Skeletal muscle tissue (tissue), 4 donors: ENCODE measurements around the gene AUTS2. TPM values are rescaled to one million over a fixed set of nuclear protein-coding genes. Genes with fewer than 3 reads are reported as not detected.

Experiments used
- H3K27ac ChIP-seq: one replicate; pipeline ENCODE4 v1.7.0; 2013; ENCODE audit warnings: mild to moderate bottlenecking, low read depth, low read length, inconsistent platforms
- H3K27me3 ChIP-seq, 3 donors: one replicate each; pipeline ENCODE4 v1.7.0; 2013; ENCODE audit warnings: low read length in 3 of 3; ENCODE audit not compliant: control insufficient read depth in 3 of 3, insufficient read depth in 3 of 3
- H3K36me3 ChIP-seq, 3 donors: one replicate each; pipeline ENCODE4 v1.7.0; 2013; ENCODE audit warnings: low read length in 3 of 3; ENCODE audit not compliant: control insufficient read depth in 3 of 3, insufficient read depth in 3 of 3
- H3K4me1 ChIP-seq, 3 donors: one replicate each; pipeline ENCODE4 v1.7.0; 2013; ENCODE audit warnings: low read length in 3 of 3, mild to moderate bottlenecking in 3 of 3; ENCODE audit not compliant: control insufficient read depth in 3 of 3, insufficient read depth in 3 of 3
- H3K4me3 ChIP-seq, 3 donors: one replicate each; pipeline ENCODE4 v1.7.0; 2013; ENCODE audit warnings: low read length in 3 of 3
- H3K9ac ChIP-seq, 3 donors: one replicate each; pipeline ENCODE4 v1.7.0; 2013; ENCODE audit warnings: low read length in 3 of 3, mild to moderate bottlenecking in 3 of 3, moderate library complexity in 2 of 3, low read depth in 1 of 3
- H3K9me3 ChIP-seq, 3 donors: one replicate each; pipeline ENCODE4 v1.7.0; 2013; ENCODE audit warnings: low read length in 3 of 3; ENCODE audit not compliant: control insufficient read depth in 3 of 3
- total RNA-seq: library from RNA; depleted of rRNA; stranded (reverse); fragments of >200 nt; gene quantifications from one replicate; pipeline ENCODE4 v1.2.3, GENCODE V29; 2014
- donor health status: Osteomylitis.

Gene AUTS2
- total RNA-seq, 1 donor from 2014 or later: 43.3 TPM

DNA sequence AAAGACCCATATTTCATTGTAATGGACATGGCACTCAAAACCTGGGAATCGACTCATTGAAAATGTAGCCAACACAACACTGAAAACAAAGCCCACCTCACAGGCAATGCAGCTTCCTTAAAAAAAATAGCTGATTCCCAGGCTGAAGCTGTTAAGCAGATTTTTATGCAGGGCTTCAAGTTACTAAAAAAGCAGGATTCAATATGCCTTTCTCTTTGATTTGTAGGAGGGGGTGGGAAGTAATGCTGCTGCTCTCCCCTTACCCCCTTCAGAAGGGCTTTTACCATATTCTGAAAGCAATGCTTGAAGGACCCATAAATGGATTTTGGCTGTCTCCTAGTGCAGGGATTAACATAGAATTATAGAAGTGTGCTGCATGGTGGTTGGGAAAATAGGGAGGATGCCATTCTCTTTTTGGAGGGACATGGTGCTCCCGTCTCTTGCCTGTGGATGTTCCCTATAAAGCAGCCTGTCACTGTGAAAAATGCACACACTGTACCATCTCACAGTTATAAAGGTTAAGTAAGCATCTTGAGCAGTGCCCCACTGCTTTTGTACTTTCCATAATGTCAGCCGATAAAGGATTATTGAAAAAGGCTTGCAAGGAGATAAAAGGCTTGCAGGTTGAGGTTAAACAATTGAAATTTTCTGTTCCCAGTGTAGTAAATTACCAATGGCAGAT is 262.8 kb downstream of the AUTS2 start:
- H3K27me3 ChIP-seq: peaks cover 0 to 3% (median 0%) of the 10 kb centered on the region in 3 donors
- H3K4me1 ChIP-seq: no peaks in the 10 kb centered on the region
- H3K9me3 ChIP-seq: no peaks in the 10 kb centered on the region

DNA sequence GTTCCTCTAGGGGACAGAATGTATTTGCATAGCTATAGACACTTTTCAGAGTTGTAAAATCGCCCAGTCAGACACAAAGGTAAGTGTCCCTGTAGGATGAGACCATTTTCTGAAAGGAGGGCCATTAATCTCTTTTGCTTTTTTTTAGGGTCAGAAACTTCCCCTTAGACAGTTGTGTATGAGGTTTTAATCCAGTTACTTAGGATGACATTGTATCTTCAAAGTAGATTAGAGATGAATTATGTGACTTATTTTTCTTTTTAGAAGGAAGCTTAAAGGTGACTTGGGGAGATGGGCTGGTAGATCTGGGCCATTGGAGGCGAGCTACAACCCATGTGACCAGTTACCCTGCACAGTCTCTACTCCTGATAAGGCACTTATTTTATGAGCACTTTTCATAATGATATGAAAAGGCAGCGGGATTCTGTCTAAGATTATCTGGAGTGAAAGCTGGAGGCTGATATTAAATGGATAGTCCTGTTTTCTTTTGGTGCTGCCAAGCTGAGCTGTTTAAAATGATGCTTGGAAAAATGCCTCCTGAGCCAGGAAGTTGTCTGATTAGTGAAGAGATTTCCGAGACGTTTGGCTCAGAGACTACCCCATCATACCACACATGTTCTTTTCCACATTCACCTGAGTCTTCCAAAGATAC is 264.3 kb downstream of the AUTS2 start:
- peaks cover 0 to 3% (median 0%) of the 10 kb centered on the region in 3 donors for H3K27me3 ChIP-seq
- no peak overlapping the region for H3K4me3 ChIP-seq
- H3K9ac ChIP-seq: no peak overlapping the region
- no peaks in the 10 kb centered on the region for H3K9me3 ChIP-seq
- no peaks in the 10 kb centered on the region for H3K4me1 ChIP-seq
- no peak overlapping the region for H3K27ac ChIP-seq
- H3K36me3 ChIP-seq: no peaks in the 10 kb centered on the region

More for the DNA sequence above, 262.8 kb downstream of the AUTS2 start:
- H3K27ac ChIP-seq: no peak overlapping the region
- no peaks in the 10 kb centered on the region for H3K36me3 ChIP-seq
- H3K4me3 ChIP-seq: no peak overlapping the region
- H3K9ac ChIP-seq: no peak overlapping the region

DNA sequence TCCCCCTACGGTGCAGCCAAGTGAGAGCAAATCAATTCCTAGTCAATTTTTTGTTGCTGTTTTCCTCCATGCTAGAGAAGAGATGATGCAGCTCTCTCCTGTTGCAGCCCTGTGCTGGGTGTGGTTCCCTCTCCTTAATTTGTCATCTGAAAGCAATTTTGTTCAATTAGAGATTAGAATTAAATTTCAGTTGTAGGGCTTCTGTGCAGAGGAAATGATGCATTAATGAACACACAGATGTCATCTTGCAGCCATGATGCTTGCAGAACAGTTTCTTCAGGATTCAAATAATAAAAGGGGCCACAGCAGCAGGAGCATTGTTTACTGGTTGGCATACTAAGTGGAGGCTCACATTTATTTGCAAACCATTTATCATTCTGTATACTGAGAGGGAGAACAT is 266.0 kb downstream of the AUTS2 start:
- Histone ChIP-seq H3K27me3 (peaks cover 0 to 3% (median 0%) of the 10 kb centered on the region in 3 donors), H3K9me3 (no peaks in the 10 kb centered on the region)

DNA sequence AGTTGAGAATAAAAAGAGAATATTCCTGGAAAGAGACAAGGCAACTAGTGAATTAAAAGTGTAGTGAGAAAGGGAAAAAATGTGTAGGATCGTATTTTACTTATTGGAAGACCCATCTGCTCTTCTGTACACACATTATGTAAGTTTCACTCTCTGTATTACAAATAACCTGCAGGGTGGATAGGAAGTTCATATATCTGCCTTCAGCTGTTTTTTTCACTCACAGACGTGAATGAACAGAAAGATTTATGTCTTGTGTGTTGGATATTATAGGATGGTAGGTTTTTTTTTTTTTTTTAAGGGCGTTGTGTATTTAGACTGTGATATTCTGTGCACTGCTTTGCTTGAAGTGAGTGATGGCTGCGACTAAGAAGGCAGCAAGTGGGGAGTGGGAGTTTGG is 266.5 kb downstream of the AUTS2 start:
- H3K36me3 ChIP-seq: no peaks in the 10 kb centered on the region
- no peak overlapping the region for H3K4me3 ChIP-seq
- no peaks in the 10 kb centered on the region for H3K9me3 ChIP-seq
- H3K4me1 ChIP-seq: no peaks in the 10 kb centered on the region
- peaks cover 0 to 3% (median 0%) of the 10 kb centered on the region in 3 donors for H3K27me3 ChIP-seq
- H3K9ac ChIP-seq: no peak overlapping the region
- H3K27ac ChIP-seq: no peak overlapping the region

More for the DNA sequence above, 266.0 kb downstream of the AUTS2 start:
- Histone ChIP-seq H3K9ac (no peak overlapping the region), H3K4me1 (no peaks in the 10 kb centered on the region), H3K4me3 (no peak overlapping the region), H3K27ac (no peak overlapping the region), H3K36me3 (no peaks in the 10 kb centered on the region)

DNA sequence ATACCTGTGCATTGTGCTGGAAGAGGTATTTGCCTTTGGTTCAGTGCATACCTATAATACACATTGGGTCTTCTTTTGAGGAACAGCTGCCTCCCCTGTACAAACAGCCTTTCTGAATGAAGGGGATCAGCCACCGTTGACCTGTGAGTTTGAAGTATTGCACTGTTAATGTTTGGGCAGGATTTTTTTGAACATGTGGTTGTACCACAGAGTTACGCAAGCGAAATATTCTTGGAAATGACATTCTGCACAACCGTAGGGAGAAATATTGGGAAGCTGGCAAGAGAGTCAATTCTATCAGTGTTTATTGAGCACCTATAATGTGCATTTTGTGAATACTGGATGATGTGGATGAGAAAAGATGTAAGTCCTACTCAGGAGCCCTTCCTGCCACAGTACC is 270.6 kb downstream of the AUTS2 start:
- no peak overlapping the region for H3K27ac ChIP-seq
- H3K36me3 ChIP-seq: no peaks in the 10 kb centered on the region
- no peaks in the 10 kb centered on the region for H3K4me1 ChIP-seq
- no peak overlapping the region for H3K9ac ChIP-seq
- H3K9me3 ChIP-seq: no peaks in the 10 kb centered on the region
- H3K27me3 ChIP-seq: no peaks in the 10 kb centered on the region
- no peak overlapping the region for H3K4me3 ChIP-seq

DNA sequence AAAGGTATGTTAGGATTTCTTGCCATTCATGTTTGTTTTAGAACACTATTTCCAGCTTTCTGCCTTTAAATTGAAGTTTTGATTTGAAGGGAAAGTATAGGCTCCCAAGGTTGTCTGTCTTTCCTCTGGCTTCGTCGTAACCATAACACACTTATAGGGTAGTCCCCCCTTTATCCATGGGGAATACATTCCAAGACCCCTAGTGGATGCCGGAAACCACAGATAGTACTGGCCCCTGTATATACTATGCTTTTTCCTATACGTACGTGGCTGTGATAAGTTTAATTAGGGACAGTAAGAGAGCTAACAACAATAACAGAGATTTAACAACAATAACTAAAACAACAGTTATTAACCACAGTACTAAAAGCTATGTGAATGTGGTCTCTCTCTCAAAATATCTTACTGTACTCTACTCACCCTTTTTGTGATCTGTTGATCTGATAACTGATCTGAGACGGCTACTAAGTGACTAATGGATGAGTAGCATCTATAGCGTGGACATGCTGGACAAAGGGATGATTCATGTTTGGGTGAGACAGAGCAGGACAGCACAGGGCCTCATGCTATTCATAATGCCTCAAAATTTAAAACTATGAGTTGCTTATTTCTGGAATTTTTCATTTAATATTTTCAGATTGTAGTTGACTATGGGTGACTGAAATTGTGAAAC is 273.1 kb downstream of the AUTS2 start:
- H3K9ac ChIP-seq: no peak overlapping the region
- no peak overlapping the region for H3K27ac ChIP-seq
- H3K9me3 ChIP-seq: no peaks in the 10 kb centered on the region
- H3K4me1 ChIP-seq: no peaks in the 10 kb centered on the region
- no peaks in the 10 kb centered on the region for H3K27me3 ChIP-seq
- H3K4me3 ChIP-seq: no peak overlapping the region
- H3K36me3 ChIP-seq: no peaks in the 10 kb centered on the region

DNA sequence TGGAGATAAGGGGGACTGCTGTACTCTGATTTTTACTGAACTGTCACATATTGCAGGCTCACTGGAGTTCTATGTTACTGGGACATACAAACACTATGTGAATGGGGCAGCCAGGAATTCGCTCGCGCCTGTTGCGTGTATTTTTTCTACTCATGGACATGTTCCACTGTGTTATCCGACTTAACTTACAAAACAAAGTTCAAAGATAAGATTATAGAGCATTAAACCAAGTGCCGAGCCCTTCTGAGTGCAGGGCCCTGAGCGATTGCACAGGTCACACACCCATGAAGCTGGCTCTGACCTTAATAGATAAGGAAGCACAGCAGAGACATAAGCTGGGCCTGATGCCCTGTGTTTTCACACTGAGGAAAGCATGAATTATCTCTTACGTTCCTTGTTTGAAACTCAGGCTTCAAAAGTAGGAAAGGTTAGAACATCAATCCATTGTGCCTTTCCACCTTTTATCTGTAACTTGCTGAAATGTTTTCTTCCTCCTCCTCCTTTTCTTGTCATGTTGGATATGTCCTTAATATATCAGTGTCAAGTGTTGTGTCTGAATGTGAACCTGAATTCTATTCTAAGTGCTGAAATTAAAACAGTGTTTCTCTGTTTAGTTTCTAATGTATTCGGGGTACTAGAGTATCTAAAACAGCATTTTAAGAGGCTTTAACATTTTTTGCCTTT is 273.8 kb downstream of the AUTS2 start:
- no peaks in the 10 kb centered on the region for H3K9me3 ChIP-seq
- H3K4me1 ChIP-seq: no peaks in the 10 kb centered on the region
- no peaks in the 10 kb centered on the region for H3K36me3 ChIP-seq
- H3K4me3 ChIP-seq: no peak overlapping the region
- H3K27ac ChIP-seq: no peak overlapping the region
- H3K9ac ChIP-seq: no peak overlapping the region
- no peaks in the 10 kb centered on the region for H3K27me3 ChIP-seq

DNA sequence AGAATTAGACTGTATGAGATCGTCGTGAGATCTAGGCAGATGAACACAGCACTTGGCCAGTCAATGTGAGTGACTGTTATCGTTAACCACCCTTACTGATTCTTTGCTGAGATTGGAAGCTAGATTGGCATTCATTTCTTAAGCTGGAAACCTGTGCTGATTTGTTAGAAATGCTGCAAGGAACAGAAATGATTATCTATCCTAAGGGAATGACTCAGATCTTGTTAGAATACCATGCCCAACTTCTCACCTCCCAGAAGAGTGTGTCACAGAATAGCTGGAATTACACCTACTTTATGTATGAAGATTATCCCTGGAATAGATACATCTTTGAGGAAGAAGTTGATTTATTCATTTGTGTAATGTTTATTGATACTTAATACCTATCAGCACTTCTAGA is 275.2 kb downstream of the AUTS2 start:
- Histone ChIP-seq H3K4me3 (no peak overlapping the region), H3K9me3 (no peaks in the 10 kb centered on the region), H3K4me1 (no peaks in the 10 kb centered on the region), H3K9ac (no peak overlapping the region), H3K36me3 (no peaks in the 10 kb centered on the region), H3K27me3 (no peaks in the 10 kb centered on the region), H3K27ac (no peak overlapping the region)

DNA sequence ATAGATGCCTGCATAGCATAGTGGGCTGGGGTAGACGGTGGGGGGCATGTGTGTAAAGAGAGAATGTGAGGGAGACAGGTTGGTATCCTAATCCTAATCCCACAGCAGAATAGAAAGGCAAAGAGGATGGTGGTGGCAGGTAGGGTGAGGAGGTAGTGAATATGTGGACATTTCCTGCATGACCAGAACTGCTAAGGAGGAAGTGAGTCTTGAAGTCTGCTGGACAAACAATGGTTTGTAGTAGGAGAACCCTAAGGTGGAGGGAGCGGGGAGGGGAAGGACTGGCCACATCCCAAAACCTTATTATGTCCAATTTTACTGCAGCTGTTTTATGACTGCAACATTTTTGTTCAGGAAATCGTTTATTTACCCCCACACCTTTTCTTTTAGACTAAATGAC is 279.7 kb downstream of the AUTS2 start:
- H3K27me3 ChIP-seq: no peaks in the 10 kb centered on the region
- H3K9me3 ChIP-seq: no peaks in the 10 kb centered on the region
- H3K36me3 ChIP-seq: no peaks in the 10 kb centered on the region
- no peak overlapping the region for H3K9ac ChIP-seq
- no peak overlapping the region for H3K27ac ChIP-seq
- no peak overlapping the region for H3K4me3 ChIP-seq
- H3K4me1 ChIP-seq: no peaks in the 10 kb centered on the region

DNA sequence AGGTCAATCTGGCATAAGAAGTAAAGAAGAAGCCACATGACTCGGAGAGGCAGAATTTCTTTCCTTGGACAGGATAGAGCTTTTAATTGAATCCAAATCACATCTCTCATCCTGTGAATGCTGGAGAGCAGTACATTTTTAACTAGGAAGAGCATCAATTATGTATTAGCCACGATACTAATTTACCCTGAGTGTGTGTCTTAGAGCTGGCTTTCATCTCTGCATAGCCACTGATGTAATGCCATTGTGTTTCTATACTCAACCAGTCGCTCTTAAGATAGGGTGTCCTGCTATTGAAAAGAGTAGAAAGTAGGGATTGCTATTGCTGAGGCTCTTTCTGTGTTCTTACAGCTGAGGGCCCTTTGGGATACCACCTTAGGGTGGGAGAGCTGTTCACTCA is 280.3 kb downstream of the AUTS2 start:
- H3K36me3 ChIP-seq: no peaks in the 10 kb centered on the region
- no peaks in the 10 kb centered on the region for H3K9me3 ChIP-seq
- no peaks in the 10 kb centered on the region for H3K4me1 ChIP-seq
- no peak overlapping the region for H3K4me3 ChIP-seq
- H3K9ac ChIP-seq: no peak overlapping the region
- H3K27me3 ChIP-seq: no peaks in the 10 kb centered on the region
- no peak overlapping the region for H3K27ac ChIP-seq
